IPS DF 6.9 (cell line): ENCODE measurements around the gene UGT2A2.
"Not testable (repeated sequence)": the region's sequence is repeated elsewhere in the genome, so short reads cannot be mapped to it uniquely, and the experiment has no call there.

ENCODE experiments used
- DNase-seq: peaks from one replicate; pipeline ENCODE4 v3.0.0-alpha.2; 2013; ENCODE audit warnings: low read depth, low spot score
- H3K27ac ChIP-seq: one replicate; pipeline ENCODE4 v1.5.1; 2013; ENCODE audit warnings: low read length, control low read depth
- H3K27me3 ChIP-seq: 2 replicates; pipeline ENCODE4 v1.6.1; 2013; ENCODE audit warnings: mild to moderate bottlenecking, low read length; ENCODE audit not compliant: control insufficient read depth, insufficient read depth
- H3K36me3 ChIP-seq: 2 replicates; pipeline ENCODE4 v1.6.1; 2013; ENCODE audit warnings: low read length; ENCODE audit not compliant: control insufficient read depth, insufficient read depth
- H3K4me1 ChIP-seq: 2 replicates; pipeline ENCODE4 v1.6.1; 2013; ENCODE audit warnings: low read length; ENCODE audit not compliant: control insufficient read depth, insufficient read depth
- H3K4me3 ChIP-seq: 2 replicates; pipeline ENCODE4 v1.5.1; 2013; ENCODE audit warnings: mild to moderate bottlenecking, low read length
- H3K9me3 ChIP-seq: 2 replicates; pipeline ENCODE4 v1.6.1; 2013; ENCODE audit warnings: low read length, inconsistent platforms; ENCODE audit not compliant: control insufficient read depth, insufficient read depth
- WGBS: extraction: QIAGEN DNeasy Blood & Tissue Kit; methylation state at CpG from one replicate; pipeline ENCODE4 v1.1.7; 2013; ENCODE audit warnings: mixed read lengths, missing lambda C conversion rate; ENCODE audit not compliant: insufficient read length, insufficient coverage; 5-methylcytosine and 5-hydroxymethylcytosine counted together

The UGT2A2 gene

GRCh38 chr4:69639542-69639941 is at the start of gene UGT2A2:
TSS of gene UGT2A2 (minus strand) at chr4:69639642. CDS start at chr4:69639640, 2 bp downstream.
- no peaks in the 10 kb centered on the region for H3K27me3 ChIP-seq
- H3K36me3 ChIP-seq: no peaks in the 10 kb centered on the region
- H3K9me3 ChIP-seq: no peaks in the 10 kb centered on the region
- H3K4me1 ChIP-seq: no peaks in the 10 kb centered on the region
- DNase-seq: no peak
- H3K4me3 ChIP-seq: no peak within 1 kb of the TSS
- WGBS: no CpG with 5 or more reads among the region's 3 CpGs
- no peak within 1 kb of the TSS for H3K27ac ChIP-seq

GRCh38 chr4:69684804-69685203 is 45.4 kb upstream of the UGT2A2 start:
- WGBS: no CpG with 5 or more reads among the region's 4 CpGs
- H3K4me1 ChIP-seq: no peaks in the 10 kb centered on the region
- H3K27me3 ChIP-seq: no peaks in the 10 kb centered on the region
- no peaks in the 10 kb centered on the region for H3K9me3 ChIP-seq
- no peak overlapping the region for H3K4me3 ChIP-seq
- H3K27ac ChIP-seq: no peak overlapping the region
- H3K36me3 ChIP-seq: no peaks in the 10 kb centered on the region
- DNase-seq: no peak

- no peak overlapping the region for H3K27ac ChIP-seq
- H3K9me3 ChIP-seq: no peaks in the 10 kb centered on the region
- no peak overlapping the region for H3K4me3 ChIP-seq
- H3K36me3 ChIP-seq: no peaks in the 10 kb centered on the region
- DNase-seq: no peak
- no peaks in the 10 kb centered on the region for H3K27me3 ChIP-seq
- no peaks in the 10 kb centered on the region for H3K4me1 ChIP-seq
Measured at GRCh38 chr4:69668680-69669079, 29.2 kb upstream of the UGT2A2 start.

- DNase-seq, H3K27ac ChIP-seq, H3K4me1 ChIP-seq, H3K4me3 ChIP-seq, H3K27me3 ChIP-seq, H3K9me3 ChIP-seq, H3K36me3 ChIP-seq: not testable (repeated sequence)
- no CpG with 5 or more reads among the region's 22 CpGs for WGBS
Measured at GRCh38 chr4:69664009-69664408, 24.6 kb upstream of the UGT2A2 start.

GRCh38 chr4:69661130-69661803 is 21.8 kb upstream of the UGT2A2 start:
- H3K4me3 ChIP-seq, DNase-seq, H3K27ac ChIP-seq, H3K36me3 ChIP-seq, H3K27me3 ChIP-seq, H3K9me3 ChIP-seq, H3K4me1 ChIP-seq: not testable (repeated sequence)
- no CpG with 5 or more reads among the region's 4 CpGs for WGBS

- Histone ChIP-seq H3K27me3 (no peaks in the 10 kb centered on the region), H3K4me1 (no peaks in the 10 kb centered on the region), H3K27ac (no peak overlapping the region), H3K36me3 (no peaks in the 10 kb centered on the region), H3K4me3 (no peak overlapping the region), H3K9me3 (no peaks in the 10 kb centered on the region)
- no peak for DNase-seq
- WGBS: no CpG with 5 or more reads among the region's 12 CpGs
Measured at GRCh38 chr4:69658133-69658532, 18.7 kb upstream of the UGT2A2 start.

GRCh38 chr4:69656653-69657158 is 17.3 kb upstream of the UGT2A2 start:
- no peak overlapping the region for H3K4me3 ChIP-seq
- WGBS: no CpG with 5 or more reads among the region's 6 CpGs
- no peak for DNase-seq
- H3K36me3 ChIP-seq: no peaks in the 10 kb centered on the region
- H3K4me1 ChIP-seq: no peaks in the 10 kb centered on the region
- no peak overlapping the region for H3K27ac ChIP-seq
- no peaks in the 10 kb centered on the region for H3K27me3 ChIP-seq
- no peaks in the 10 kb centered on the region for H3K9me3 ChIP-seq

GRCh38 chr4:69653147-69653546 is 13.7 kb upstream of the UGT2A2 start, which contains the start of gene UGT2A1:
TSS of gene UGT2A1 (minus strand) at chr4:69653247. CDS start at chr4:69647644, 5,603 bp downstream.
- Histone ChIP-seq H3K4me1 (no peaks in the 10 kb centered on the region), H3K36me3 (no peaks in the 10 kb centered on the region), H3K27me3 (no peaks in the 10 kb centered on the region), H3K9me3 (no peaks in the 10 kb centered on the region), H3K4me3 (no peak within 1 kb of the TSS), H3K27ac (no peak within 1 kb of the TSS)
- no peak for DNase-seq
- no CpG with 5 or more reads among the region's 1 CpG for WGBS

- Histone ChIP-seq H3K9me3 (no peaks in the 10 kb centered on the region), H3K27me3 (no peaks in the 10 kb centered on the region), H3K4me1 (no peaks in the 10 kb centered on the region), H3K36me3 (no peaks in the 10 kb centered on the region), H3K4me3 (no peak overlapping the region), H3K27ac (no peak overlapping the region)
- DNase-seq: no peak
- 100% methylated on average over 1 of the region's 3 CpGs for WGBS
Measured at GRCh38 chr4:69650872-69651271, 11.4 kb upstream of the UGT2A2 start.

- H3K36me3 ChIP-seq: no peaks in the 10 kb centered on the region
- no peaks in the 10 kb centered on the region for H3K4me1 ChIP-seq
- H3K27me3 ChIP-seq: no peaks in the 10 kb centered on the region
- no peak overlapping the region for H3K27ac ChIP-seq
- WGBS: no CpG with 5 or more reads among the region's 2 CpGs
- H3K4me3 ChIP-seq: no peak overlapping the region
- H3K9me3 ChIP-seq: no peaks in the 10 kb centered on the region
- no peak for DNase-seq
Measured at GRCh38 chr4:69649629-69650028, 10.2 kb upstream of the UGT2A2 start.

- Histone ChIP-seq H3K4me3 (no peak overlapping the region), H3K27me3 (no peaks in the 10 kb centered on the region), H3K36me3 (no peaks in the 10 kb centered on the region), H3K4me1 (no peaks in the 10 kb centered on the region), H3K27ac (no peak overlapping the region), H3K9me3 (no peaks in the 10 kb centered on the region)
- no peak for DNase-seq
- WGBS: no CpG with 5 or more reads among the region's 1 CpG
Measured at GRCh38 chr4:69649207-69649606, 9.8 kb upstream of the UGT2A2 start.
